Loucy (cell line): ENCODE data around the gene HOXD4.

Experiments
- H2AFZ ChIP-seq: fragments of 200-600 bp; sonication (generic); 2 replicates; pipeline ENCODE4 v1.6.0; 2016; ENCODE audit warnings: antibody characterized with exemption, mild to moderate bottlenecking, low read length, moderate library complexity
- H3F3A ChIP-seq: fragments of 200-600 bp; 2 replicates; pipeline ENCODE4 v1.6.0; 2016; ENCODE audit warnings: antibody characterized with exemption, low read depth, mild to moderate bottlenecking
- H3K27me3 ChIP-seq: fragments of 200-600 bp; sonication (generic); 2 replicates; pipeline ENCODE4 v1.6.1; 2014; ENCODE audit warnings: low read length, mild to moderate bottlenecking; ENCODE audit not compliant: insufficient read depth, poor library complexity, severe bottlenecking
- H3K36me3 ChIP-seq: fragments of 200-600 bp; sonication (generic); 2 replicates; pipeline ENCODE4 v1.6.1; 2016; ENCODE audit warnings: low read length; ENCODE audit not compliant: insufficient read depth
- H3K4me1 ChIP-seq: fragments of 200-600 bp; sonication (generic); 2 replicates; pipeline ENCODE4 v1.5.1; 2014; ENCODE audit warnings: low read length, mild to moderate bottlenecking; ENCODE audit not compliant: insufficient read depth, poor library complexity, severe bottlenecking
- H3K4me2 ChIP-seq: fragments of 200-600 bp; sonication (generic); 2 replicates; pipeline ENCODE4 v1.6.0; 2014; ENCODE audit warnings: antibody characterized with exemption, low read length, low read depth, mild to moderate bottlenecking; ENCODE audit not compliant: poor library complexity, severe bottlenecking
- H3K4me3 ChIP-seq: fragments of 200-600 bp; sonication (generic); 2 replicates; pipeline ENCODE4 v1.5.1; 2014; ENCODE audit warnings: low read length, mild to moderate bottlenecking, mixed read lengths; ENCODE audit not compliant: poor library complexity, severe bottlenecking
- H3K79me2 ChIP-seq: fragments of 200-600 bp; sonication (generic); 2 replicates; pipeline ENCODE4 v1.6.1; 2014; ENCODE audit warnings: low read length; ENCODE audit not compliant: insufficient read depth
- H3K9ac ChIP-seq: fragments of 200-600 bp; sonication (generic); 2 replicates; pipeline ENCODE4 v1.6.0; 2014; ENCODE audit warnings: mild to moderate bottlenecking, low read depth, low read length, moderate library complexity; ENCODE audit not compliant: poor library complexity, severe bottlenecking
- H3K9me2 ChIP-seq: fragments of 200-600 bp; sonication (generic); replicated peaks from 2 replicates; pipeline ENCODE4 v1.6.1; 2016; ENCODE audit warnings: low read depth, low read length, mixed read lengths
- H3K9me3 ChIP-seq: fragments of 200-600 bp; sonication (generic); 2 replicates; pipeline ENCODE4 v1.6.1; 2014; ENCODE audit warnings: mild to moderate bottlenecking, antibody characterized with exemption, low read length, low read depth; ENCODE audit not compliant: insufficient read depth
- H4K20me1 ChIP-seq: fragments of 200-600 bp; sonication (generic); 2 replicates; pipeline ENCODE4 v1.6.0; 2014; ENCODE audit warnings: antibody characterized with exemption, low read length, mild to moderate bottlenecking; ENCODE audit not compliant: insufficient read depth, poor library complexity, severe bottlenecking
- EZH2phosphoT487 ChIP-seq: fragments of 200-600 bp; IDR thresholded peaks from 2 replicates; pipeline ENCODE4 v1.6.1; 2018; ENCODE audit warnings: antibody characterized with exemption, mild to moderate bottlenecking, moderate library complexity, borderline replicate concordance
- TF ChIP-seq, protein P1 (sequence below): fragments of 200-600 bp; sonication (generic); conservative IDR thresholded peaks from 2 replicates; pipeline ENCODE4 v1.5.1; 2014; ENCODE audit warnings: mild to moderate bottlenecking, antibody characterized with exemption, low read length

HOXD4 gene

GRCh38 chr2:176147800-176148496 is 3.4 kb upstream of the HOXD4 start:
- Histone ChIP-seq H3K79me2 (no peaks in the 10 kb centered on the region), H3K9ac (no peak overlapping the region), H3K27me3 (no peaks in the 10 kb centered on the region)

GRCh38 chr2:176148751-176149421 is 2.5 kb upstream of the HOXD4 start:
- Histone ChIP-seq H2AFZ (no peak overlapping the region), H3K36me3 (no peaks in the 10 kb centered on the region), H3F3A (no peaks in the 10 kb centered on the region), H3K9me2 (no peaks in the 10 kb centered on the region), H3K4me2 (no peak overlapping the region), H3K79me2 (no peaks in the 10 kb centered on the region), H4K20me1 (no peaks in the 10 kb centered on the region), H3K9me3 (no peaks in the 10 kb centered on the region), H3K9ac (no peak overlapping the region), H3K27me3 (no peaks in the 10 kb centered on the region), H3K4me3 (no peak overlapping the region), H3K4me1 (no peaks in the 10 kb centered on the region)
- TF ChIP-seq EZH2phosphoT487, result no peak
- TF ChIP-seq, protein P1, sequence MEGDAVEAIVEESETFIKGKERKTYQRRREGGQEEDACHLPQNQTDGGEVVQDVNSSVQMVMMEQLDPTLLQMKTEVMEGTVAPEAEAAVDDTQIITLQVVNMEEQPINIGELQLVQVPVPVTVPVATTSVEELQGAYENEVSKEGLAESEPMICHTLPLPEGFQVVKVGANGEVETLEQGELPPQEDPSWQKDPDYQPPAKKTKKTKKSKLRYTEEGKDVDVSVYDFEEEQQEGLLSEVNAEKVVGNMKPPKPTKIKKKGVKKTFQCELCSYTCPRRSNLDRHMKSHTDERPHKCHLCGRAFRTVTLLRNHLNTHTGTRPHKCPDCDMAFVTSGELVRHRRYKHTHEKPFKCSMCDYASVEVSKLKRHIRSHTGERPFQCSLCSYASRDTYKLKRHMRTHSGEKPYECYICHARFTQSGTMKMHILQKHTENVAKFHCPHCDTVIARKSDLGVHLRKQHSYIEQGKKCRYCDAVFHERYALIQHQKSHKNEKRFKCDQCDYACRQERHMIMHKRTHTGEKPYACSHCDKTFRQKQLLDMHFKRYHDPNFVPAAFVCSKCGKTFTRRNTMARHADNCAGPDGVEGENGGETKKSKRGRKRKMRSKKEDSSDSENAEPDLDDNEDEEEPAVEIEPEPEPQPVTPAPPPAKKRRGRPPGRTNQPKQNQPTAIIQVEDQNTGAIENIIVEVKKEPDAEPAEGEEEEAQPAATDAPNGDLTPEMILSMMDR, result no peak

More at GRCh38 chr2:176147800-176148496, 3.4 kb upstream of the HOXD4 start:
- Histone ChIP-seq H3K9me3 (no peaks in the 10 kb centered on the region), H3K4me2 (no peak overlapping the region), H3K4me3 (no peak overlapping the region), H3K4me1 (no peaks in the 10 kb centered on the region), H3K36me3 (no peaks in the 10 kb centered on the region), H3K9me2 (no peaks in the 10 kb centered on the region), H2AFZ (no peak overlapping the region), H3F3A (no peaks in the 10 kb centered on the region), H4K20me1 (no peaks in the 10 kb centered on the region)
- TF ChIP-seq EZH2phosphoT487, result no peak
- TF ChIP-seq, protein P1, result no peak

- no peak overlapping the region for H3K4me2 ChIP-seq
- H3K9ac ChIP-seq, result no peak overlapping the region
- no peaks in the 10 kb centered on the region for H3F3A ChIP-seq
- H3K9me3 ChIP-seq, result no peaks in the 10 kb centered on the region
- no peak overlapping the region for H2AFZ ChIP-seq
- H3K79me2 ChIP-seq, result no peaks in the 10 kb centered on the region
- H3K36me3 ChIP-seq, result no peaks in the 10 kb centered on the region
- no peaks in the 10 kb centered on the region for H3K9me2 ChIP-seq
- H3K27me3 ChIP-seq, result no peaks in the 10 kb centered on the region
- TF ChIP-seq, protein P1, result no peak
- TF ChIP-seq EZH2phosphoT487, result no peak
- H4K20me1 ChIP-seq, result no peaks in the 10 kb centered on the region
- no peak overlapping the region for H3K4me3 ChIP-seq
- H3K4me1 ChIP-seq, result no peaks in the 10 kb centered on the region
Observed at GRCh38 chr2:176149481-176149938, 1.8 kb upstream of the HOXD4 start.
